ENCODE data around the gene HNRNPA2B1. TPM values are rescaled to one million over a fixed set of nuclear protein-coding genes. Genes with fewer than 3 reads are reported as not detected.
"Not testable (repeated sequence)": the region's sequence is repeated elsewhere in the genome, so short reads cannot be mapped to it uniquely, and the experiment has no call there.

HNRNPA2B1 gene
- total and polyA plus RNA-seq, 2 donors (not counting 1 experiment from before 2014, with no cell fraction given): 167 to 524 TPM

DNA sequence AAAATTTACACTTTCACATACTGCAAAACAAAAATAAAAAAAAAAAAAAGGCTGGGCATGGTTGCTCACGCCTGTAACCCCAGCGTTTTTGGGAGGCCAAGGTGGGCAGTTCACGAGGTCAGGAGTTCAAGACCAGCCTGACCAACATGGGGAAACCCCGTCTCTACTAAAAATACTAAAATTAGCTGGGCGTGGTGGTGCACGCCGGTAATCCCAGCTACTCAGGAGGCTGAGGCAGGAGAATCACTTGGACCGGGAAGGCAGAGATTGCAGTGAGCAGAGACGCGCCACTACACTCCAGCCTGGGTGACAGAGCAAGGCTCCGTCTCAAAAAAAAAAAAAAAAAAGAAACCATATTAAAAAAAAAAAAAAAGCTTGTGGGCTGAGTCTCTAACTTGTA is 5.8 kb downstream of the HNRNPA2B1 start:
- H2AFZ ChIP-seq (ENCODE audit: insufficient read depth, low read depth, low read length, poor library complexity, severe bottlenecking); H3K27me3 ChIP-seq (replicated peaks in 1 of 4; ENCODE audit: control extremely low read depth in 1 of 4, control insufficient read depth in 3 of 4, insufficient read depth in 4 of 4, low read length in 3 of 4); H3K4me3 ChIP-seq (ENCODE audit: control extremely low read depth in 1 of 5, extremely low read depth in 1 of 5, insufficient read depth in 1 of 5, low read depth in 2 of 5, low read length in 4 of 5); H3K9me3 Mint-ChIP-seq (ENCODE audit: insufficient read depth); DNase-seq; H3K9ac ChIP-seq (ENCODE audit: low read length); H3K9me3 ChIP-seq (ENCODE audit: control extremely low read depth in 1 of 3, control insufficient read depth in 2 of 3, insufficient read depth in 1 of 3, low read length in 2 of 3); H3K27me3 Mint-ChIP-seq; ATAC-seq (ENCODE audit: low read depth): not testable (repeated sequence)
- WGBS (ENCODE audit: insufficient coverage): 53% methylated on average over 4 of the region's 11 CpGs
- H3K4me1 Mint-ChIP-seq: peaks cover 74% of the 10 kb centered on the region
- ChIA-PET POLR2A (interaction anchor here (0.6 to 0.9 kb wide), 7 partner anchors 12 to 957 kb away, joined by 3 to 12 read pairs (median 4); no protein-coding TSS in a partner anchor), CTCF (interaction anchor here (0.8 to 9.6 kb wide), 9 partner anchors 12 to 966 kb away, joined by 3 to 84 read pairs (median 5); partner anchors contain the start of gene NFE2L3)
- peak overlapping the region; percentile 29 for H3K4me3 Mint-ChIP-seq
- H3K4me2 ChIP-seq (replicated peaks; ENCODE audit: low read depth, low read length, poor library complexity, severe bottlenecking): peak overlapping the region; percentile 30
- H3K27ac Mint-ChIP-seq: peak overlapping the region; percentile 83
- H3K36me3 ChIP-seq (replicated peaks in 1 of 2; ENCODE audit: control extremely low read depth in 1 of 2, control insufficient read depth in 1 of 2, extremely low read depth in 1 of 2, insufficient read depth in 2 of 2, low read length in 1 of 2): peaks cover 3 to 88% of the 10 kb centered on the region in 2 experiments
- H3K27ac ChIP-seq (ENCODE audit: low read length in 2 of 2): peak overlapping the region in 1 of 2 donors; percentile 23
- peaks cover 89% of the 10 kb centered on the region for H3K79me2 ChIP-seq (ENCODE audit: control insufficient read depth, insufficient read depth, low read length)
- peaks cover 96% of the 10 kb centered on the region for H4K20me1 ChIP-seq (ENCODE audit: control insufficient read depth, insufficient read depth, low read length, poor library complexity, severe bottlenecking)
- peaks cover 56 to 62% of the 10 kb centered on the region in 2 donors for H3K4me1 ChIP-seq (ENCODE audit: control insufficient read depth in 2 of 2, insufficient read depth in 2 of 2, low read length in 2 of 2)
- intact Hi-C loops (cut with micrococcal nuclease): loop anchor here (10.0 kb wide), 1 partner anchor 970 kb away; the partner anchor contains the start of gene HOXA9

- peak overlapping the region; percentile 45 for H3K4me2 ChIP-seq (replicated peaks; ENCODE audit: low read depth, low read length, poor library complexity, severe bottlenecking)
- peak overlapping the region in 1 of 2 donors; percentile 31 for H3K27ac ChIP-seq (ENCODE audit: low read length in 2 of 2)
- no peak for ATAC-seq (ENCODE audit: low read depth)
- Mint-ChIP-seq H3K27me3 (no peaks in the 10 kb centered on the region), H3K4me1 (peaks cover 84% of the 10 kb centered on the region), H3K4me3 (peak overlapping the region; percentile 59), H3K9me3 (ENCODE audit: insufficient read depth) (no peaks in the 10 kb centered on the region), H3K27ac (peak overlapping the region; percentile 83)
- WGBS (ENCODE audit: insufficient coverage): 85% methylated on average over 8 of the region's 8 CpGs
- H3K9ac ChIP-seq (ENCODE audit: low read length): no peak overlapping the region
- intact Hi-C loops (cut with micrococcal nuclease): loop anchor here (2.0 to 10.0 kb wide), 2 partner anchors 37 to 971 kb away; partner anchors contain the start of gene HOXA9
- no peaks in the 10 kb centered on the region for H3K27me3 ChIP-seq (replicated peaks in 1 of 4; ENCODE audit: control extremely low read depth in 1 of 4, control insufficient read depth in 3 of 4, insufficient read depth in 4 of 4, low read length in 3 of 4)
- peaks cover 59 to 62% of the 10 kb centered on the region in 2 donors for H3K4me1 ChIP-seq (ENCODE audit: control insufficient read depth in 2 of 2, insufficient read depth in 2 of 2, low read length in 2 of 2)
- no peak overlapping the region for H3K4me3 ChIP-seq (ENCODE audit: control extremely low read depth in 1 of 5, extremely low read depth in 1 of 5, insufficient read depth in 1 of 5, low read depth in 2 of 5, low read length in 4 of 5)
- DNase-seq: peak; percentile 37
- H3K79me2 ChIP-seq (ENCODE audit: control insufficient read depth, insufficient read depth, low read length): peaks cover 77% of the 10 kb centered on the region
- H3K9me3 ChIP-seq (ENCODE audit: control extremely low read depth in 1 of 3, control insufficient read depth in 2 of 3, insufficient read depth in 1 of 3, low read length in 2 of 3): no peaks in the 10 kb centered on the region
- H2AFZ ChIP-seq (ENCODE audit: insufficient read depth, low read depth, low read length, poor library complexity, severe bottlenecking): no peak overlapping the region
- ChIA-PET POLR2A (interaction anchor here (0.6 to 0.7 kb wide), 2 partner anchors 11 to 82 kb away, joined by 3 to 5 read pairs; no protein-coding TSS in a partner anchor), CTCF (interaction anchor here (0.9 to 9.6 kb wide), 11 partner anchors 11 to 176 kb away, joined by 3 to 84 read pairs (median 5); partner anchors contain the start of gene NFE2L3)
- H4K20me1 ChIP-seq (ENCODE audit: control insufficient read depth, insufficient read depth, low read length, poor library complexity, severe bottlenecking): peaks cover 92% of the 10 kb centered on the region
- peaks cover 4 to 92% of the 10 kb centered on the region in 2 experiments for H3K36me3 ChIP-seq (replicated peaks in 1 of 2; ENCODE audit: control extremely low read depth in 1 of 2, control insufficient read depth in 1 of 2, extremely low read depth in 1 of 2, insufficient read depth in 2 of 2, low read length in 1 of 2)
- no peak for TF ChIP-seq EZH2 (IDR thresholded peaks at IDR 0.05; ENCODE audit: borderline replicate concordance, insufficient read depth, low read depth, low read length, poor library complexity, severe bottlenecking)
- TF ChIP-seq, protein P1, sequence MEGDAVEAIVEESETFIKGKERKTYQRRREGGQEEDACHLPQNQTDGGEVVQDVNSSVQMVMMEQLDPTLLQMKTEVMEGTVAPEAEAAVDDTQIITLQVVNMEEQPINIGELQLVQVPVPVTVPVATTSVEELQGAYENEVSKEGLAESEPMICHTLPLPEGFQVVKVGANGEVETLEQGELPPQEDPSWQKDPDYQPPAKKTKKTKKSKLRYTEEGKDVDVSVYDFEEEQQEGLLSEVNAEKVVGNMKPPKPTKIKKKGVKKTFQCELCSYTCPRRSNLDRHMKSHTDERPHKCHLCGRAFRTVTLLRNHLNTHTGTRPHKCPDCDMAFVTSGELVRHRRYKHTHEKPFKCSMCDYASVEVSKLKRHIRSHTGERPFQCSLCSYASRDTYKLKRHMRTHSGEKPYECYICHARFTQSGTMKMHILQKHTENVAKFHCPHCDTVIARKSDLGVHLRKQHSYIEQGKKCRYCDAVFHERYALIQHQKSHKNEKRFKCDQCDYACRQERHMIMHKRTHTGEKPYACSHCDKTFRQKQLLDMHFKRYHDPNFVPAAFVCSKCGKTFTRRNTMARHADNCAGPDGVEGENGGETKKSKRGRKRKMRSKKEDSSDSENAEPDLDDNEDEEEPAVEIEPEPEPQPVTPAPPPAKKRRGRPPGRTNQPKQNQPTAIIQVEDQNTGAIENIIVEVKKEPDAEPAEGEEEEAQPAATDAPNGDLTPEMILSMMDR (IDR thresholded peaks at IDR 0.05): no peak
Observed at GRCh38 chr7:26193432-26194207, 6.9 kb downstream of the HNRNPA2B1 start.

Measured in B cell (primary cell).